ENCODE data around the gene KCNH1. TPM values are rescaled to one million over a fixed set of nuclear protein-coding genes. Genes with fewer than 3 reads are reported as not detected.

Gene KCNH1
- total and polyA plus RNA-seq, 5 experiments from 2014 or later: not detected

DNA sequence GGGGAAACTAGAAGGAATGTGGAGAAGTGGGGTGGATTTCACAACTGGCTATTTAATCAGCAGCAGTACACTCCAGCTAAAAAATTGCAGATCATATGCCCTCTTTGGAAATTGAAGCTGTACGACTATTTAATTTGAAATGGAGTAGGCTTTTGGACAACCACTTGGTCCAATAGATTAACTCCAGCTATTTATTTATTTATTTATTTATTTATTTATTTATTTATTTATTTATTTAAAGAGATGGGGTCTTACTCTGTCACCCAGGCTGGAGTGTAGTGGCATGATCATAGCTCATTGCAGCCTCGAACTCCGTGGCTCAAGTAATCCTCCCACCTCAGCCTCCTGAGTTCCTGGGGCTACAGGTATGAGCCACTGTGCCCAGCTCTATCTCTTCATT is 312.3 kb downstream of the KCNH1 start:
- Mint-ChIP-seq H3K4me3 (no peak overlapping the region), H3K27me3 (peaks cover 6 to 20% (median 11%) of the 10 kb centered on the region in 5 donors), H3K9me3 (no peaks in the 10 kb centered on the region), H3K27ac (no peak overlapping the region), H3K4me1 (no peaks in the 10 kb centered on the region), H3K36me3 (no peaks in the 10 kb centered on the region)
- no peak for ATAC-seq
- POLR2A ChIA-PET: no interaction called here
- DNase-seq: no peak

DNA sequence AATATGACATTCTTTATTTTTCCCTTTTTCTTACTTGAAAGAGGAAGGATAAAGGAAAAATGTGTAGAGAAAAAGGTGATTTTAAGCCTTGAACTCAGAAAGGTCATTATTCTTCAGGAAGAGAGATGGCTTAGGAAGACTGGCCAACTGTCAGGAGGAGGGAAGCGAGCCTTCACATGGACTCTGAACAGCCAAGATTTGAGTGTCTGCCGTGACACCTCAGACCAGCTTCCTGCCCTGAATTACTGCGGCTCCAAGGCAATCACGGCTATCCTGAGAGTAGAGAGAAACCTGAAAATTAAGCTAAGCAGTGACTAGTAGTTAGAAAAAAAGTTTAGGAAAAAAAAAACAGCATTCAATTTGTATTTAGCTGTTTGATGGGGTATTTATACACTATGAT is 314.7 kb downstream of the KCNH1 start:
- POLR2A ChIA-PET: no interaction called here
- H3K36me3 Mint-ChIP-seq: no peaks in the 10 kb centered on the region
- DNase-seq: no peak
- H3K4me1 Mint-ChIP-seq: no peaks in the 10 kb centered on the region
- H3K27ac Mint-ChIP-seq: no peak overlapping the region
- H3K4me3 Mint-ChIP-seq: no peak overlapping the region
- ATAC-seq: no peak
- H3K27me3 Mint-ChIP-seq: peaks cover 4 to 20% (median 10%) of the 10 kb centered on the region in 5 donors
- no peaks in the 10 kb centered on the region for H3K9me3 Mint-ChIP-seq

DNA sequence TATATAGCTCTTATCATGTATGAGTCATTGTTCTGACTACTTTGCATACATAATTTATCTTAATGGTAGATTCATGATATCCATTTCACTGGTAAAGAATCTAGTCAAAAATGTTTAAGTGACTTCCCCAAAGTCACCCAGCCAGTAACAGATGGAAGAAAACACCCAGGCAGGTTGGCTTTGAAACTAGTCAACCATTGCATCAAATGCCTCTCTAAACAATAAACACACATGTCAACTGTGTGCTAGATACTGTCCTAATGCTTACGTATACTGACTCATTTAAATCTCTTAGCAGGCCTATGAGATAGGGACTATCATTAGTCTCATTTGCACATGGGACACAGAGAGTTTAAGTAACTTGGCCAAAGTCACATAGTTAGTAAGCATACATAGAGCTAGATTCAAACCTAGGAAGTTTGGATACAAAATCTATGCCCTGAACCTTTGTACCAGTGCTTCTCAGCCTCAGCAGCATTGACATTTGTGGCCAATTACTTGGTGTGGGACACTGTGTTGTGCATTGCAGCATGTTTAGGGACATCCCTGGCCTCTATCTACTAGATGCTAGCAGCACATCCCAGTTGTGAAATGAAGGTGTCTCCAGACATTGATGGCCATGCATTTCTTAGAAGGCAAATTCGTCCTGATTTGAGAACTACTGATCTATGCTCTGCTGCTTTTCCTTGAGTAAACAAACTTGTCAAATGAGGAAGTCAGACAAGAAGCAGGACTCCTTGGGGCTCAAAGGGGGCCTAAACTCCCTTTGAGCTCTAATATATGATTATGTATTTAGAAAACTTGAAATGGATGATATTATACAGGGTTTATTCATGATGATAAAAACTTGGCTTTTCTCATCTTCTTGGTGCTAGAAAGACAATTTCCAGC is 316.3 kb downstream of the KCNH1 start:
- Mint-ChIP-seq H3K4me3 (no peak overlapping the region), H3K27ac (no peak overlapping the region), H3K4me1 (no peaks in the 10 kb centered on the region), H3K9me3 (peaks cover 0 to 5% (median 0%) of the 10 kb centered on the region in 9 donors), H3K27me3 (peaks cover 2 to 14% (median 8%) of the 10 kb centered on the region in 5 donors), H3K36me3 (no peaks in the 10 kb centered on the region)
- ATAC-seq (no peak), DNase-seq (no peak)
- POLR2A ChIA-PET: no interaction called here

DNA sequence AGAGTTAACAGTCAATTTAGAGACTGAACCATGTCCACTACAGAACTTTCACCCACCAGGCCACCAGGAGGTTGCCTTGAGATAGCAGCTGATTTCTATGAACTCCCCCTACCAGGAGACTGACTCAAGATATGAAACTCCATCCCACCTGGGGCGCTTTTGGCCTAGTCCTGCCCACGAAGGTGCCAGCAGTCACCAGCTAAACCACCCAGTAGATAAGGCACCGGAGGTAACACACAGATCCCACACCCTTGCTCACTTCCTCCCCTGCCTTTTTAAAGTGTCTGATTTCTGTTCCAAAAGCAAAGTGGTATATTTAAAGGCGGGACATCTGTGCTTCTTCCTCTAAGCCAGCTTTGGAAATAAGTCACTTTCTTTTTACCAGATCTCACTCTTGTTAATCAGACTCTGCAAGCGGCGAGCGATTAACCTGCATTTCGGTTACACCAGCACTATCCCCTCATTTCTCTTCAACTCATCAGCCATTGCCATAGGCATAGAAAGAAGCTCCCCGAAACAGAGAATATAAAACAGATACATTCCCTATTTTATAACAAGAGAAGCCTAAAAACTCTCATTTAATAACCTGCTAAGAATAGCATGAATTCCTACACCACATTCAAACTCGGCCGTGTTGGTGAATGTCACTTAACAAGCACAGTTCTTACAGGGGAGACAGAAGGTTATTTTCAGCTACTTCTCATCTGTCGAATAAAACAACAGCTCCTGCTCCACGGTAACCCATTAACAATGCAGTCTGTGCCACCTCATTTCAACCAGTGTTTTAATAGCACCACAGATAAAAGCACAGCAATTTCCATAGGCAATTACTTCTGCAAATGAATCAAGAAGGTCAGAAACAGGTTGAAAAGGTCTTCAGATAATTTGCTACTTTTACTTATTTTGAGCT is 318.1 kb downstream of the KCNH1 start:
- POLR2A ChIA-PET: no interaction called here
- Mint-ChIP-seq H3K9me3 (peaks cover 0 to 5% (median 0%) of the 10 kb centered on the region in 9 donors), H3K27me3 (peaks cover 2 to 9% (median 3%) of the 10 kb centered on the region in 5 donors), H3K36me3 (no peaks in the 10 kb centered on the region), H3K27ac (no peak overlapping the region), H3K4me1 (no peaks in the 10 kb centered on the region), H3K4me3 (no peak overlapping the region)
- DNase-seq (no peak), ATAC-seq (no peak)

DNA sequence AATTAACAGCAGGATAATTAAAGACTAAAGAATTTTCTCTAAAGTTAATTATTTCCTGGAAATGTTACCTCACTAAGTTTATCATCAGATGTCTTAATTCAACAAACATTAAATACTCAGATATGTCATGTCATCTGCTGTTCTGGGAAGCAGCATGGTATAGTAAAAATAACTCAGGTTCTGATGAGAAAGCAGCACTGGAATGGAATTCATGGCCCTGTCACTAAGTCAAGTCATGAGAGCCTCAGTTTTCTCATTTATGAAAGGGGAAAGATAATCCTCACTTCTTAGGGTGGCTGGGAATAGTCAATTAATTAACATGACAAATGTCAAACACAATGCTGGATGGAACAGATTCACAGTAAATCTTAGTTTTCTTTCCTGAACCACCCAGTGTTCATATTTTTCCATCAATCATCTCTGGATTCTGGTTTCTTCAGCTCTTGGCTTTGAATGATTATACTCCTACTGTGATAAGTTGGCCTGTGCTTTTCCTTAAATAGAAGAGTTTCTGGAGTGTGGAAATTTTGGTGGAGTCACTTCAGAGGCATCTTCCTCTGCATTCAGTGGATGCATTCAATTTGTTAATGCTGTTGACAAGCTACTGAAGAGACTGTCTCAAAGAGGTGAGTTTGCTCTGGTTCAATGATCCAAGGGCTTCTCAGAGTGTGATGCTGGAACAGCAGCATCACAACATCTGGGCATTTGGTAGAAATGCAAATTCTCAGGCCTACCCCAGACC is 319.4 kb downstream of the KCNH1 start:
- DNase-seq (no peak), ATAC-seq (no peak)
- POLR2A ChIA-PET: no interaction called here
- Mint-ChIP-seq H3K4me1 (no peaks in the 10 kb centered on the region), H3K27me3 (peaks cover 0 to 5% (median 0%) of the 10 kb centered on the region in 5 donors), H3K4me3 (no peak overlapping the region), H3K9me3 (peaks cover 0 to 5% (median 0%) of the 10 kb centered on the region in 9 donors), H3K27ac (no peak overlapping the region), H3K36me3 (no peaks in the 10 kb centered on the region)

DNA sequence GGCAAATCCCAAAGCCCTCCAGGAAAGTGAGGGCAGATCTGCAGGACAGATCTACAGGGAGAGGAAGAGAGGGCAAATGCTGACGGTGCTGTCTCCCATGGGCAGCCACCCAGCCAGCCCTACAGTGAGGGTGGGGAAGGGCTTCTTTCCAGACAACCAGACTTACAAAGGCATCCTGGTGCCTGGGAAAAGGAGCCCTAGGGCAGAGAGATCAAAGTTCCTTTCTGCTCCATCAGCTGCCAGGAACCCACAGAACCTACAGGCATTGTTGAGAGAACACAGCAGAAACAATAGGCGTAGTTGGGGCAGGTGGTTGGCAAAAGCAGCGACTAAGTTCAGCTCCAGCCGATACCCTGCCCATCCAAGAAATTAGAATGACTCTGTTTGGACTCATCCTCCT is 332.4 kb downstream of the KCNH1 start:
- Mint-ChIP-seq H3K4me3 (no peak overlapping the region), H3K27ac (no peak overlapping the region), H3K4me1 (no peaks in the 10 kb centered on the region), H3K9me3 (peaks cover 0 to 5% (median 0%) of the 10 kb centered on the region in 9 donors), H3K27me3 (peaks cover 0 to 26% (median 10%) of the 10 kb centered on the region in 5 donors), H3K36me3 (no peaks in the 10 kb centered on the region)
- no peak for ATAC-seq
- POLR2A ChIA-PET: no interaction called here
- DNase-seq: no peak

DNA sequence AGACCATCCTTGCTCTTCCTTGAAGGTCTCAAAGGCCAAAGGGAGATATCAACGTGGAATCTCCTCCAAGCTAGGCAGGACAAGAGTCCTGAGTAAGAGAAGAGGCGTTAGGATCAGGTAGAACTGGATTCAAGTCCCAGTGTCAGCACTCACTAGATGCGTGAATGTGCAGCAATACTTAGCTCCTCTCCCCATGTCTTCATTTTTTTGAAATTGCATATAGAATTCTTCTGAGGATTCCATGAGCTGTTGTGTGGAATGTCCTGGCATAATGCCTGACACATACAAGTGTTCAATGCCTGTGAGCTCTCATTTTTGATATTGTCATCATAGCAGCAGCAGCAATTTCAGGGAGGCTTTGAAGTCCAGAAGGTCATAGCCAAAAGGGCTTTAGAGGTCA is 333.2 kb downstream of the KCNH1 start:
- POLR2A ChIA-PET: no interaction called here
- H3K27ac Mint-ChIP-seq: no peak overlapping the region
- no peak overlapping the region for H3K4me3 Mint-ChIP-seq
- H3K36me3 Mint-ChIP-seq: no peaks in the 10 kb centered on the region
- H3K4me1 Mint-ChIP-seq: no peaks in the 10 kb centered on the region
- ATAC-seq: no peak
- DNase-seq: no peak
- peaks cover 0 to 24% (median 10%) of the 10 kb centered on the region in 5 donors for H3K27me3 Mint-ChIP-seq
- H3K9me3 Mint-ChIP-seq: peaks cover 0 to 4% (median 0%) of the 10 kb centered on the region in 9 donors

DNA sequence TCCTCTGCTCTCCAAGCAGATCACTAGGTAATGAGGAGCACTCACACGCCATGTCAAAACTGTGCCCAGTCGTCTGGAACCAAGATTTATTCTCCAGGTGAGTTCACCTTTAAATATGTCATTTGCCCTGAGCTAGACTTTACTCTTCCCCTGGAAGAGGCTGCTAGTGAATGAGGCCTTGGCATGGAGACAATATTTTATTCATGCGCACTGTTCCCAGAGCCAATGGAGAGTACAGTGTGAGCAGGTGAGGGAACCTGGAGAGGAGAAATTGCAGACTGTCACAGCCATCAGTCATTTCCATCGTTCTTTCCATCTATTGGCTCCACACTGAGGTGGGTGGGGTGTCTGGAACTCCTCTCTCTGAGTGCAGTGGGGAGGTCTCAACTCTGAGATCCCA is 333.6 kb downstream of the KCNH1 start:
- no peaks in the 10 kb centered on the region for H3K36me3 Mint-ChIP-seq
- H3K9me3 Mint-ChIP-seq: peaks cover 0 to 4% (median 0%) of the 10 kb centered on the region in 9 donors
- ATAC-seq (no peak), DNase-seq (no peak)
- peaks cover under 1 to 22% (median 11%) of the 10 kb centered on the region in 5 donors for H3K27me3 Mint-ChIP-seq
- no peak overlapping the region for H3K4me3 Mint-ChIP-seq
- H3K4me1 Mint-ChIP-seq: no peaks in the 10 kb centered on the region
- POLR2A ChIA-PET: no interaction called here
- no peak overlapping the region for H3K27ac Mint-ChIP-seq

DNA sequence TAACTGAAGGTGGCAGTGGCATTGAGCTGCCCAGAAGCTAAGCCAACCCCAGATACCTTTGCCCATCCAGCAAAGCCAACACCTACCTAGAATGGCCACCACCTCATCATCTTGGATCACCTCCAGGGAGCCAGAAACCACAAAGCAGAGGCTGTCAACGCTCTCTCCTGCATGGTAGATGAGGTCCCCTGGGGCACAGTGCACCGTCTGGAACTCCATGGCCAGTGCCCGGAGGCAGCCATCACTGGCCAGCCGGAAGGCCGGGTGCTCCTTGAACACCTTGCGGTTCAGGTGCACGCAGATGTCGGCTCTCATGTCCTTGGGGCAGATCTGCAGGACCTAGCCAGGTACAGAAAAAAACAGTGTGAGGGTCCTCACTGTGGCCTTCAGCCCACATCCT is 336.5 kb downstream of the KCNH1 start:
- DNase-seq: no peak
- Mint-ChIP-seq H3K27ac (no peak overlapping the region), H3K9me3 (peaks cover 0 to 4% (median 0%) of the 10 kb centered on the region in 9 donors), H3K4me1 (no peaks in the 10 kb centered on the region), H3K36me3 (no peaks in the 10 kb centered on the region), H3K27me3 (peaks cover 4 to 19% (median 8%) of the 10 kb centered on the region in 5 donors), H3K4me3 (no peak overlapping the region)
- no peak for ATAC-seq
- POLR2A ChIA-PET: no interaction called here

DNA sequence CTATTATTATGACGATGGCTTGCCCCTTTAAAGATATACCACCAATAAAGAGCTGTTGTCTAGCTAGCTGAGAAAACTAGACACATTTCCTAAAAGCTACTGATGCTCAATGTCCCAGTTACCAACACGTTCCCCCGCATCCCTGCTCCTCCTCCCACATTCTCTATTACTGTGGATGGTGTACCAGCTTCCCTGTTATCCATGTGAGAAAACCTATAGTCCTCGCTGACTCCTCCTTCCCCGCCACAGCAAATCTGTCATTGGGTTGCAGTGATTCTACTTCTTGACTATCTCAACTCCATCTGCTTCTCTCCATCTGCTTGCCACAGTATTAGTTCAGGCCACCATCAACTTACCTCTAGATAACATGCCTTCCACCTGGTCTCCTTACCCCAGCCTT is 337.5 kb downstream of the KCNH1 start:
- Mint-ChIP-seq H3K4me3 (no peak overlapping the region), H3K9me3 (peaks cover 0 to 4% (median 0%) of the 10 kb centered on the region in 9 donors), H3K27me3 (peaks cover 4 to 27% (median 15%) of the 10 kb centered on the region in 5 donors), H3K4me1 (no peaks in the 10 kb centered on the region), H3K27ac (no peak overlapping the region), H3K36me3 (no peaks in the 10 kb centered on the region)
- DNase-seq: no peak
- no peak for ATAC-seq
- POLR2A ChIA-PET: no interaction called here

DNA sequence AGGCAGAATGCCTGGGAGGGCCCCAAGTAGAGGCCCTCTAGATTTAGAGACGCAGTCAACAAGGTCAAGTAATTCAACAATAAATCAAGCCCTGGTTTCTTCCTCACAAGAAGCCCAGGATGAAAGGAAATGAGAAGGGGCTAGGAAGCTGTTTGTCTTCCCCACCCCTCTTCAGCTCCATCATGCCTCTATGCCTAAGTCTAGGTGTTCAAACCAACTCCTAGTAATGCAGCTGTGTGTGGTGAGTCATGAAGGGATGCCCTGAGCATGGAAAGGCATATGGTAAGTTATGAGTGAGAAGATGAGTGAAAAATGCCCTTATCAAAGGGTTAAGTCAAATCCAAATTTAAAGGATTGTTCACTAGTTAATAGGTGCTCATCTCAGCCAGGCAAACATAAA is 339.5 kb downstream of the KCNH1 start:
- H3K4me3 Mint-ChIP-seq: no peak overlapping the region
- H3K9me3 Mint-ChIP-seq: peaks cover 0 to 4% (median 0%) of the 10 kb centered on the region in 9 donors
- H3K4me1 Mint-ChIP-seq: no peaks in the 10 kb centered on the region
- H3K36me3 Mint-ChIP-seq: no peaks in the 10 kb centered on the region
- H3K27ac Mint-ChIP-seq: no peak overlapping the region
- POLR2A ChIA-PET: no interaction called here
- peaks cover 9 to 40% (median 26%) of the 10 kb centered on the region in 5 donors for H3K27me3 Mint-ChIP-seq
- ATAC-seq: no peak
- DNase-seq: no peak

DNA sequence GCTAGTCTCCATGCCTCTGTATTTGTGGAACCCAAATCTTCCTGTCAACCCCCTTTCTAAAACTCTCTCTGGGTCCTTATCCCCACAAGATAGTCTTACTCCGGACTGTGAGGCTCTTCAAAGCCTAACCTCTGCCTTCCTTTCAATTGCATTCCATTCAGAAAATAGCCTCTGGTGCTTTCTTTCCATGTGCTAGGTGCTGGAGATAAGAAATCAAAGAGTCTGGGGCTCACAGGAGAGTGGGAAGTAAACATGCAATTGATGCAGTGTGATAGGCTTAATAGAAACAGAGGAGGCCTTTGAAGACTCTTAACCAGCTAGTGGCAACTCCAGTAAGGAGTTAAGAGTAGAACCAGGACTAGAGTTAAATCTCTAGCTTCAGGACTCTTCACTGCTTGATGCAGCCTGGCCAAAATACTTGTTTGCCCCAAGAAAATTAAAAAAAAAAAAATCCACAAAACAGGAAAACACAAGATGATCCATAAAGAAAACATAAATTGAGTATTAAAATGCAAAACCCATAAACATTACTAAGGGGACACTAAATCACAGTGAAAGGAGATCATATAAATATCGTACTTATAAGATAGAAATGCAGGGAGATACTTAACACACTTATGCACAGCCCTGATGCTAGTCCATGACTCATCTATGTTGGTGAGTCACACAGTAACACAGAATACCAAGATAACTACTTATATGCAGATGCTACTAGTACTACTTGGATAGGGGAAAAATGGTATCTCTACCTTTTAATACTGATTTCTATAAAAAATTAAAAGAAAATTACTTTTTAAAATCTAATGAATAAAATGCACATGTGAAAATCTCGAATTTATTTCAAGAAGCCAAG is 341.5 kb downstream of the KCNH1 start:
- Mint-ChIP-seq H3K9me3 (peaks cover 0 to 4% (median 0%) of the 10 kb centered on the region in 9 donors), H3K36me3 (no peaks in the 10 kb centered on the region), H3K4me1 (no peaks in the 10 kb centered on the region), H3K4me3 (no peak overlapping the region), H3K27ac (no peak overlapping the region), H3K27me3 (peaks cover 9 to 41% (median 26%) of the 10 kb centered on the region in 5 donors)
- DNase-seq (no peak), ATAC-seq (no peak)
- POLR2A ChIA-PET: no interaction called here
